ENCODE measurements around the gene TPD52L1. TPM values are rescaled to one million over a fixed set of nuclear protein-coding genes. Genes with fewer than 3 reads are reported as not detected.

The TPD52L1 gene
- total and polyA plus RNA-seq, 2 of the 4 experiments (the other 2 are of a cell fraction): 10.2 to 13.5 TPM

- no peak for TF ChIP-seq RAD21 (IDR thresholded peaks at IDR 0.05; ENCODE audit: low read length)
These were observed 28.9 kb downstream of the TPD52L1 start (continued) for GRCh38 chr6:125182237-125183008.

GRCh38 chr6:125183391-125183790 is 29.8 kb downstream of the TPD52L1 start:
- H3K14ac ChIP-seq (replicated peaks; ENCODE audit: low read depth, low read length): no peak overlapping the region
- no peaks in the 10 kb centered on the region for H4K20me1 ChIP-seq (ENCODE audit: insufficient read depth, low read length)
- H3K4ac ChIP-seq (ENCODE audit: low read depth, low read length): no peak overlapping the region
- WGBS, 2 experiments (ENCODE audit: extremely low coverage in 2 of 2, insufficient read length in 1 of 2): no CpG with 5 or more reads among the region's 6 CpGs
- no peak overlapping the region for H3K23ac ChIP-seq (ENCODE audit: low read depth, low read length)
- intact Hi-C loops (cut with micrococcal nuclease): no loop called here
- no peak overlapping the region for H4K91ac ChIP-seq (ENCODE audit: insufficient read depth, low read depth, low read length)
- H2BK15ac ChIP-seq (ENCODE audit: low read depth, low read length): no peak overlapping the region
- CTCF ChIA-PET: interaction anchor here (0.6 to 1.9 kb wide), 2 partner anchors 9 to 162 kb away, joined by 3 to 4 read pairs; no protein-coding TSS in a partner anchor
- H3K4me1 ChIP-seq (ENCODE audit: control insufficient read depth, insufficient read depth, low read length): peaks cover 6% of the 10 kb centered on the region
- H2AK5ac ChIP-seq (ENCODE audit: low read depth, low read length): no peak overlapping the region
- H3K79me1 ChIP-seq (ENCODE audit: low read depth in 1 of 2, low read length in 2 of 2): no peaks in the 10 kb centered on the region
- no peak overlapping the region for H2BK20ac ChIP-seq (ENCODE audit: low read depth, low read length)
- no peak overlapping the region for H3K56ac ChIP-seq (ENCODE audit: extremely low read depth, insufficient read depth, low read length)
- no peaks in the 10 kb centered on the region for H3K9me1 ChIP-seq (ENCODE audit: insufficient read depth, low read length)
- no peak for DNase-seq
- POLR2A ChIA-PET (ENCODE audit: unreplicated experiment): interaction anchor here (0.5 kb wide), 1 partner anchor 118 kb away, joined by 3 read pairs; the partner anchor contains the start of gene HDDC2
- no peaks in the 10 kb centered on the region for H3K36me3 ChIP-seq (ENCODE audit: control insufficient read depth, insufficient read depth, low read length)
- H3K18ac ChIP-seq (ENCODE audit: low read depth, low read length): peak overlapping the region; percentile 31; the same call in 1 of the 2 replicates
- BruUV-seq (replicated peaks): no TSS peak
- no peak overlapping the region for H2AFZ ChIP-seq (replicated peaks; ENCODE audit: low read length, poor library complexity)
- dilution Hi-C loops (cut with HindIII; ENCODE audit: low sequenced_read_pairs, unreplicated experiment): no loop called here
- H3K9ac ChIP-seq (ENCODE audit: low read depth, low read length): no peak overlapping the region
- no peak overlapping the region for H4K5ac ChIP-seq (ENCODE audit: low read depth, low read length)
- no peak overlapping the region for H3K27ac ChIP-seq (ENCODE audit: insufficient read depth, low read length)
- no peak overlapping the region for H4K8ac ChIP-seq (ENCODE audit: low read depth in 2 of 2, low read length in 2 of 2)
- no peak for ATAC-seq (ENCODE audit: low read depth)
- H3K27me3 ChIP-seq (ENCODE audit: control insufficient read depth, insufficient read depth, low read length): no peaks in the 10 kb centered on the region
- TF ChIP-seq RAD21 (IDR thresholded peaks at IDR 0.05; ENCODE audit: low read length): no peak
- TF ChIP-seq CTCF (conservative IDR thresholded peaks at IDR 0.05; ENCODE audit: low read depth, low read length): no peak
- no peak for TF ChIP-seq MAFK (IDR thresholded peaks at IDR 0.05; ENCODE audit: low read depth, low read length)
- TF ChIP-seq CEBPB (IDR thresholded peaks at IDR 0.05; ENCODE audit: low read depth, low read length): no peak
- TF ChIP-seq BHLHE40 (IDR thresholded peaks at IDR 0.05; ENCODE audit: low read depth, low read length): no peak
- no peak overlapping the region for H2BK5ac ChIP-seq (ENCODE audit: low read depth, low read length, poor library complexity, severe bottlenecking)
- H3K4me3 ChIP-seq (ENCODE audit: insufficient read depth, low read depth, low read length): no peak overlapping the region
- in situ Hi-C loops (cut with MboI; ENCODE audit: low sequenced_read_pairs): no loop called here
- no peak overlapping the region for H3K4me2 ChIP-seq (ENCODE audit: low read depth, low read length)
- no peaks in the 10 kb centered on the region for H3K9me3 ChIP-seq (ENCODE audit: control insufficient read depth, insufficient read depth, low read length)
- no peak overlapping the region for H2AK9ac ChIP-seq (replicated peaks; ENCODE audit: low read depth, low read length, poor library complexity)
- H2BK120ac ChIP-seq (ENCODE audit: low read depth, low read length): no peak overlapping the region

All from IMR-90 (cell line).